B cell (primary cell): ENCODE measurements around the gene TBC1D2B. TPM values are rescaled to one million over a fixed set of nuclear protein-coding genes. Genes with fewer than 3 reads are reported as not detected.

Source experiments
- ATAC-seq: fragments of 200-7000 bp; cut with Tn5 transposase; one replicate; pipeline ENCODE4 v1.10.0; 2021; ENCODE audit warnings: low read depth, mild to moderate bottlenecking, moderate number of reproducible peaks, moderate library complexity
- CTCF ChIA-PET: fragments of 350-600 bp; sonication (Branson Sonifier 250); formaldehyde crosslinking; loops from one replicate; lab custom pipeline; 2021; ENCODE audit warnings: antibody characterized with exemption, inconsistent platforms; lab: Charles Lee
- POLR2A ChIA-PET: fragments of 350-600 bp; sonication (Branson Sonifier 250); formaldehyde crosslinking; loops from one replicate; lab custom pipeline; 2021; ENCODE audit warnings: antibody characterized with exemption; lab: Charles Lee
- DNase-seq: peaks from one replicate; pipeline ENCODE4 v3.0.0; 2013
- H2AFZ ChIP-seq: 2 replicates; pipeline ENCODE4 v1.6.1; 2012; ENCODE audit warnings: mild to moderate bottlenecking, low read depth, low read length; ENCODE audit not compliant: insufficient read depth, poor library complexity, severe bottlenecking
- H3K27ac ChIP-seq, 2 donors: 1 replicate in 1 of 2; 2 replicates in 1 of 2; pipeline ENCODE4 v1.5.1; 2012 to 2013; ENCODE audit warnings: low read length in 2 of 2, mild to moderate bottlenecking in 2 of 2, moderate library complexity in 1 of 2
- H3K27me3 ChIP-seq, 4 experiments: fragments of 200-600 bp in 1 of 4; sonication (generic) in 1 of 4; replicated peaks in 1 of 4; 1 replicate in 2 of 4; 2 replicates in 2 of 4; pipeline versions ENCODE4 v1.6.1 to v1.7.0; 2013 to 2016; ENCODE audit warnings: low read length in 3 of 4, mild to moderate bottlenecking in 2 of 4, mixed read lengths in 1 of 4, moderate library complexity in 1 of 4; ENCODE audit not compliant: insufficient read depth in 4 of 4, control insufficient read depth in 3 of 4; ENCODE audit errors: control extremely low read depth in 1 of 4
- H3K36me3 ChIP-seq, 2 experiments: replicated peaks in 1 of 2; 1 replicate in 1 of 2; 2 replicates in 1 of 2; pipeline versions ENCODE4 v1.6.1 to v1.7.1; 2013; ENCODE audit warnings: low read length in 1 of 2; ENCODE audit not compliant: insufficient read depth in 2 of 2, control insufficient read depth in 1 of 2; ENCODE audit errors: control extremely low read depth in 1 of 2, extremely low read depth in 1 of 2
- H3K4me1 ChIP-seq, 2 donors: fragments of 200-600 bp in 1 of 2; sonication (generic) in 1 of 2; 1 replicate in 1 of 2; 2 replicates in 1 of 2; pipeline versions ENCODE4 v1.5.1 to v1.6.1; 2013 to 2017; ENCODE audit warnings: low read length in 2 of 2; ENCODE audit not compliant: control insufficient read depth in 2 of 2, insufficient read depth in 2 of 2
- H3K4me2 ChIP-seq: replicated peaks from 2 replicates; pipeline ENCODE3; 2012; ENCODE audit warnings: mild to moderate bottlenecking, low read depth, low read length; ENCODE audit not compliant: poor library complexity, severe bottlenecking
- H3K4me3 ChIP-seq, 5 experiments: fragments of 200-600 bp in 1 of 5; sonication (generic) in 1 of 5; 1 replicate in 3 of 5; 2 replicates in 2 of 5; pipeline versions ENCODE4 v1.5.1 to v1.7.0; 2011 to 2016; ENCODE audit warnings: low read length in 4 of 5, mild to moderate bottlenecking in 4 of 5, low read depth in 2 of 5, control low read depth in 1 of 5, moderate library complexity in 1 of 5; ENCODE audit not compliant: insufficient read depth in 1 of 5; ENCODE audit errors: control extremely low read depth in 1 of 5, extremely low read depth in 1 of 5
- H3K79me2 ChIP-seq: fragments of 200-600 bp; sonication (generic); one replicate; pipeline ENCODE4 v1.6.0; 2016; ENCODE audit warnings: low read length; ENCODE audit not compliant: control insufficient read depth, insufficient read depth
- H3K9ac ChIP-seq: fragments of 200-600 bp; sonication (generic); 2 replicates; pipeline ENCODE4 v1.6.1; 2017; ENCODE audit warnings: mild to moderate bottlenecking, low read length, moderate library complexity
- H3K9me3 ChIP-seq, 3 donors: one replicate each; pipeline versions ENCODE4 v1.6.1 to v1.7.1; 2013; ENCODE audit warnings: low read length in 2 of 3; ENCODE audit not compliant: control insufficient read depth in 2 of 3, insufficient read depth in 1 of 3; ENCODE audit errors: control extremely low read depth in 1 of 3
- H4K20me1 ChIP-seq: 2 replicates; pipeline ENCODE4 v1.6.0; 2012; ENCODE audit warnings: mild to moderate bottlenecking, low read length; ENCODE audit not compliant: insufficient read depth, control insufficient read depth, poor library complexity, severe bottlenecking
- H3K27ac Mint-ChIP-seq: one replicate; pipeline ENCODE4 v1.8.0; 2021; ENCODE audit warnings: mixed read lengths
- H3K27me3 Mint-ChIP-seq: one replicate; pipeline ENCODE4 v1.8.0; 2021; ENCODE audit warnings: mixed read lengths
- H3K4me1 Mint-ChIP-seq: one replicate; pipeline ENCODE4 v1.8.0; 2021; ENCODE audit warnings: mixed read lengths
- H3K4me3 Mint-ChIP-seq: one replicate; pipeline ENCODE4 v1.8.0; 2021; ENCODE audit warnings: mixed read lengths
- H3K9me3 Mint-ChIP-seq: one replicate; pipeline ENCODE4 v1.8.0; 2022; ENCODE audit warnings: mixed read lengths; ENCODE audit not compliant: insufficient read depth
- CTCF ChIP-seq: fragments of 200-600 bp; IDR thresholded peaks from one replicate; pipeline ENCODE4 v1.8.0; 2022; ENCODE audit warnings: antibody characterized with exemption, mild to moderate bottlenecking
- EZH2 ChIP-seq: IDR thresholded peaks from 2 replicates; pipeline ENCODE4 v1.6.1; 2012; ENCODE audit warnings: borderline replicate concordance, low read depth, mild to moderate bottlenecking, moderate library complexity, low read length; ENCODE audit not compliant: insufficient read depth, poor library complexity, severe bottlenecking
- WGBS: methylation state at CpG from one replicate; pipeline ENCODE4 v1.1.5; 2013; ENCODE audit warnings: missing lambda C conversion rate; ENCODE audit not compliant: insufficient coverage; 5-methylcytosine and 5-hydroxymethylcytosine counted together
- intact Hi-C: fragments of 100-400 bp; cut with micrococcal nuclease; formaldehyde crosslinking; loops from one replicate; pipeline ENCODE4 v1.10.0; 2022
- polyA plus RNA-seq: library from polyadenylated mRNA; depleted of rRNA; stranded (reverse); fragments of >200 nt; gene quantifications from 2 replicates; pipeline ENCODE4 v1.2.3, GENCODE V29; 2012
- total RNA-seq, 2 donors: library from RNA; stranded (reverse); fragments of 120-200 nt in 1 of 2; gene quantifications; 1 replicate in 1 of 2; 2 replicates in 1 of 2; pipeline versions ENCODE4 v1.2.3 to v1.2.4, GENCODE V29; 2013 to 2022

Gene TBC1D2B
- total and polyA plus RNA-seq, 2 donors (not counting 1 experiment from before 2014, with no cell fraction given): 8.5 to 26.1 TPM

- WGBS: 6% methylated on average over 2 of the region's 2 CpGs
- Mint-ChIP-seq H3K27me3 (no peaks in the 10 kb centered on the region), H3K9me3 (no peaks in the 10 kb centered on the region), H3K4me1 (peaks cover 69% of the 10 kb centered on the region), H3K4me3 (peak overlapping the region; percentile 59), H3K27ac (peak overlapping the region; percentile 86)
- TF ChIP-seq CTCF (no peak), EZH2 (no peak)
- H3K4me1 ChIP-seq: peaks cover 57 to 61% of the 10 kb centered on the region in 2 donors
- no peaks in the 10 kb centered on the region for H3K9me3 ChIP-seq
- H3K27ac ChIP-seq: peak overlapping the region; percentile 54 to 79
- no peak overlapping the region for H3K4me3 ChIP-seq
- DNase-seq: peak; percentile 20
- intact Hi-C loops: loop anchor here (2.0 to 5.0 kb wide), 3 partner anchors 13 to 64 kb away; partner anchors contain the start of gene TBC1D2B
- no peaks in the 10 kb centered on the region for H4K20me1 ChIP-seq
- H3K27me3 ChIP-seq: no peaks in the 10 kb centered on the region
- ChIA-PET POLR2A (interaction anchor here (0.6 to 1.2 kb wide), 4 partner anchors 12 to 62 kb away, joined by 3 to 12 read pairs (median 6); no protein-coding TSS in a partner anchor), CTCF (interaction anchor here (0.6 to 5.0 kb wide), 4 partner anchors 13 to 753 kb away, joined by 3 to 19 read pairs (median 6); no protein-coding TSS in a partner anchor)
- peak overlapping the region; percentile 54 for H3K4me2 ChIP-seq
- peaks cover 76% of the 10 kb centered on the region for H3K79me2 ChIP-seq
- no peak overlapping the region for H2AFZ ChIP-seq
- peak overlapping the region; percentile 7 for H3K9ac ChIP-seq
- no peaks in the 10 kb centered on the region for H3K36me3 ChIP-seq
- ATAC-seq: peak; percentile 16
These were observed 21.4 kb downstream of the TBC1D2B start for GRCh38 chr15:78055919-78056713.

- H3K79me2 ChIP-seq: peaks cover 69% of the 10 kb centered on the region
- H3K4me3 Mint-ChIP-seq: no peak overlapping the region
These were observed 22.5 kb downstream of the TBC1D2B start for GRCh38 chr15:78054966-78055365.

More at GRCh38 chr15:78054966-78055365, 22.5 kb downstream of the TBC1D2B start:
- no peak for ATAC-seq
- DNase-seq: no peak
- Histone ChIP-seq H3K9ac (no peak overlapping the region), H3K27me3 (no peaks in the 10 kb centered on the region), H3K36me3 (no peaks in the 10 kb centered on the region), H3K9me3 (no peaks in the 10 kb centered on the region), H2AFZ (no peak overlapping the region), H3K27ac (peak overlapping the region in 1 of 2 donors; percentile 79), H3K4me3 (no peak overlapping the region), H3K4me2 (no peak overlapping the region), H3K4me1 (peaks cover 61 to 71% of the 10 kb centered on the region in 2 donors), H4K20me1 (no peaks in the 10 kb centered on the region)
- H3K9me3 Mint-ChIP-seq: no peaks in the 10 kb centered on the region
- no CpG with 5 or more reads among the region's 1 CpG for WGBS
- TF ChIP-seq CTCF (no peak), EZH2 (no peak)
- CTCF ChIA-PET: interaction anchor here (1.6 kb wide), 1 partner anchor 14 kb away, joined by 4 read pairs; no protein-coding TSS in a partner anchor
- H3K27ac Mint-ChIP-seq: peak overlapping the region; percentile 86
- intact Hi-C loops: loop anchor here (2.0 to 5.0 kb wide), 3 partner anchors 14 to 63 kb away; no protein-coding TSS in a partner anchor
- POLR2A ChIA-PET: no interaction called here
- H3K4me1 Mint-ChIP-seq: peaks cover 77% of the 10 kb centered on the region
- H3K27me3 Mint-ChIP-seq: no peaks in the 10 kb centered on the region
